HepG2 (cell line): Measurements from ENCODE around the gene TRMT6. TPM values are rescaled to one million over a fixed set of nuclear protein-coding genes. Genes with fewer than 3 reads are reported as not detected.

Experiments used
- BHLHE40 ChIP-seq: IDR thresholded peaks from 2 replicates; pipeline ENCODE4 v1.6.1; 2011; ENCODE audit warnings: low read length, improper control_type of control experiment
- GTF3A ChIP-seq: sonication (generic); formaldehyde crosslinking; conservative IDR thresholded peaks from 2 replicates; pipeline ENCODE4 v1.4.0; 2020; ENCODE audit warnings: mild to moderate bottlenecking, missing genetic modification reagents
- HCFC1 ChIP-seq: fragments of 150-350 bp; IDR thresholded peaks from 2 replicates; pipeline ENCODE4 v1.6.1; 2014; ENCODE audit warnings: low read depth, low read length
- MLX ChIP-seq: IDR thresholded peaks from 2 replicates; pipeline ENCODE4 v1.6.1; 2016
- NFIC ChIP-seq: IDR thresholded peaks from 2 replicates; pipeline ENCODE4 v1.6.1; 2012; ENCODE audit warnings: mild to moderate bottlenecking, low read length, inconsistent platforms
- NR2F6 ChIP-seq, 2 experiments: IDR thresholded peaks; 2 replicates each; pipeline ENCODE4 v1.6.1; 2016; ENCODE audit warnings: antibody characterized with exemption in 1 of 2, mild to moderate bottlenecking in 1 of 2
- PATZ1 ChIP-seq: sonication (generic); formaldehyde crosslinking; IDR thresholded peaks from 2 replicates; pipeline ENCODE4 v1.4.0; 2020; ENCODE audit warnings: missing genetic modification reagents
- PHF5A ChIP-seq: IDR thresholded peaks from one replicate; pipeline ENCODE4 v1.6.1; 2018; ENCODE audit warnings: low read depth, missing genetic modification reagents; ENCODE audit not compliant: unreplicated experiment
- POLR2G ChIP-seq: fragments of 200-400 bp; formaldehyde crosslinking; IDR thresholded peaks from 2 replicates; pipeline ENCODE4 v1.6.1; 2018; ENCODE audit warnings: mild to moderate bottlenecking, low read depth, low read length, moderate library complexity
- RAD51 ChIP-seq: fragments of 450-650 bp; IDR thresholded peaks from 2 replicates; pipeline ENCODE4 v1.6.1; 2016; ENCODE audit warnings: borderline replicate concordance
- REL ChIP-seq: sonication (generic); formaldehyde crosslinking; conservative IDR thresholded peaks from 2 replicates; pipeline ENCODE4 v1.8.0; 2022; ENCODE audit warnings: mild to moderate bottlenecking, missing genetic modification reagents, moderate library complexity
- SALL1 ChIP-seq: sonication (generic); formaldehyde crosslinking; IDR thresholded peaks from 2 replicates; pipeline ENCODE4 v1.8.0; 2022; ENCODE audit warnings: mild to moderate bottlenecking, missing genetic modification reagents
- STAT5B ChIP-seq: sonication (generic); formaldehyde crosslinking; IDR thresholded peaks from 2 replicates; pipeline ENCODE4 v1.4.0; 2020; ENCODE audit warnings: missing genetic modification reagents
- TCF12 ChIP-seq, 2 experiments: fragments of 450-650 bp in 1 of 2; sonication (generic) in 1 of 2; formaldehyde crosslinking in 1 of 2; IDR thresholded peaks; 2 replicates each; pipeline versions ENCODE4 v1.6.1 to v1.8.0; 2017 to 2022; ENCODE audit warnings: antibody characterized with exemption in 1 of 2, mild to moderate bottlenecking in 1 of 2, missing genetic modification reagents in 1 of 2, moderate library complexity in 1 of 2
- ZIK1 ChIP-seq: sonication (generic); formaldehyde crosslinking; IDR thresholded peaks from 2 replicates; pipeline ENCODE4 v1.5.0; 2020; ENCODE audit warnings: mild to moderate bottlenecking, low read depth, missing genetic modification reagents, borderline replicate concordance
- ZKSCAN1 ChIP-seq: fragments of 150-350 bp; IDR thresholded peaks from 2 replicates; pipeline ENCODE4 v1.6.1; 2014; ENCODE audit warnings: low read length
- ZNF10 ChIP-seq: sonication (generic); formaldehyde crosslinking; IDR thresholded peaks from 2 replicates; pipeline ENCODE4 v1.4.0; 2020; ENCODE audit warnings: mild to moderate bottlenecking, low read depth, missing genetic modification reagents, borderline replicate concordance
- ZNF138 ChIP-seq: sonication (generic); formaldehyde crosslinking; IDR thresholded peaks from 2 replicates; pipeline ENCODE4 v1.5.0; 2020; ENCODE audit warnings: mild to moderate bottlenecking, low read depth, missing genetic modification reagents
- ZNF207 ChIP-seq: fragments of 450-650 bp; IDR thresholded peaks from 2 replicates; pipeline ENCODE4 v1.6.1; 2016; ENCODE audit warnings: antibody characterized with exemption, borderline replicate concordance
- ZNF276 ChIP-seq: sonication (generic); formaldehyde crosslinking; IDR thresholded peaks from 2 replicates; pipeline ENCODE4 v1.4.0; 2020; ENCODE audit warnings: mild to moderate bottlenecking, low read depth, missing genetic modification reagents
- ZNF446 ChIP-seq: sonication (generic); formaldehyde crosslinking; IDR thresholded peaks from 2 replicates; pipeline ENCODE4 v1.5.0; 2020; ENCODE audit warnings: mild to moderate bottlenecking, missing genetic modification reagents
- ZNF460 ChIP-seq: sonication (generic); formaldehyde crosslinking; IDR thresholded peaks from 2 replicates; pipeline ENCODE4 v1.5.1; 2020; ENCODE audit warnings: missing genetic modification reagents, mild to moderate bottlenecking, borderline replicate concordance
- ZNF674 ChIP-seq: sonication (generic); formaldehyde crosslinking; IDR thresholded peaks from 2 replicates; pipeline ENCODE4 v1.5.0; 2020; ENCODE audit warnings: low read depth, mild to moderate bottlenecking, missing genetic modification reagents
- ZNF678 ChIP-seq: sonication (generic); formaldehyde crosslinking; IDR thresholded peaks from 2 replicates; pipeline ENCODE4 v1.4.0; 2020; ENCODE audit warnings: mild to moderate bottlenecking, missing genetic modification reagents
- ZNF788 ChIP-seq: sonication (generic); formaldehyde crosslinking; IDR thresholded peaks from 2 replicates; pipeline ENCODE4 v1.5.0; 2020; ENCODE audit warnings: mild to moderate bottlenecking, missing genetic modification reagents, borderline replicate concordance
- ZNF839 ChIP-seq: sonication (generic); formaldehyde crosslinking; IDR thresholded peaks from 2 replicates; pipeline ENCODE4 v1.4.0; 2020; ENCODE audit warnings: missing genetic modification reagents, mild to moderate bottlenecking, borderline replicate concordance
- polyA plus RNA-seq, 8 experiments: library from polyadenylated mRNA; depleted of rRNA in 3 of 8; stranded (reverse) in 7 of 8; unstranded in 1 of 8; fragments of >200 nt; fragmentation: Illumina TruSeq in 4 of 8; extraction: Trizol in 4 of 8; gene quantifications; 2 replicates each; pipeline versions ENCODE4 v1.2.1 to v1.2.3, GENCODE V29; 2011 to 2016; ENCODE audit warnings: low read depth in 4 of 8, missing spikeins in 1 of 8, mixed read lengths in 1 of 8; ENCODE audit not compliant: insufficient read depth in 1 of 8
- total RNA-seq, 5 experiments: library from RNA; depleted of rRNA; stranded (reverse); fragments of >200 nt; fragmentation: Illumina TruSeq; extraction: Trizol; gene quantifications; 2 replicates each; pipeline ENCODE4 v1.2.3, GENCODE V29; 2016; ENCODE audit warnings: low read depth in 1 of 5

TRMT6 gene
- total and polyA plus RNA-seq, 2 of the 13 experiments (the other 11 are each of a cell fraction or from before 2014, with no cell fraction given): 10.5 to 37.8 TPM

- TF ChIP-seq ZIK1 (peak; percentile 77; the same call in 1 of the 2 replicates), NR2F6 (IDR thresholded peaks at IDR 0.05) (no peak), NR2F6 (CRISPR knock-in tag; IDR thresholded peaks at IDR 0.05) (peak; percentile 77), ZNF788 (CRISPR knock-in tag) (peak; percentile 94), PATZ1 (CRISPR knock-in tag) (peak; percentile 91), BHLHE40 (peak; percentile 63), TCF12 (IDR thresholded peaks at IDR 0.05) (no peak), TCF12 (CRISPR knock-in tag; IDR thresholded peaks at IDR 0.05) (peak; percentile 96), ZNF839 (no peak; the same call in 1 of the 2 replicates), SALL1 (CRISPR knock-in tag) (peak; percentile 95), ZNF138 (CRISPR knock-in tag) (peak; percentile 78), ZNF276 (CRISPR knock-in tag) (peak; percentile 93; the same call in 1 of the 2 replicates), ZNF446 (peak; percentile 74; the same call in 1 of the 2 replicates), POLR2G (peak; percentile 92), MLX (CRISPR knock-in tag) (no peak), RAD51 (0 out of 2 replicates have a peak, but pooled peaks have one; percentile 24), GTF3A (CRISPR knock-in tag) (no peak; the same call in 1 of the 2 replicates), PHF5A (CRISPR knock-in tag) (peak; percentile 94), STAT5B (CRISPR knock-in tag) (no peak; the same call in 1 of the 2 replicates), NFIC (no peak), REL (CRISPR knock-in tag) (0 out of 2 replicates have a peak, but pooled peaks have one; percentile 85), ZNF460 (no peak; the same call in 1 of the 2 replicates), ZNF207 (no peak), HCFC1 (peak; percentile 72), ZKSCAN1 (0 out of 2 replicates have a peak, but pooled peaks have one; percentile 16), ZNF674 (CRISPR knock-in tag) (no peak), ZNF678 (CRISPR knock-in tag) (no peak; the same call in 1 of the 2 replicates), ZNF10 (CRISPR knock-in tag) (no peak)
These were observed at the start of gene TRMT6, which contains the start of gene MCM8 (continued) for GRCh38 chr20:5950271-5951031.
